GM15510 (cell line): Measurements from ENCODE around the gene DNHD1.

ENCODE experiments used
- POLR2A ChIP-seq: IDR thresholded peaks from 3 replicates; pipeline ENCODE4 v1.6.1; 2011; ENCODE audit warnings: borderline replicate concordance; ENCODE audit not compliant: insufficient read length; ENCODE audit errors: extremely low read depth

The DNHD1 gene

GRCh38 chr11:6613496-6613895 lies 116.4 kb downstream of the DNHD1 start:
- no peak for TF ChIP-seq POLR2A

GRCh38 chr11:6614446-6614845 lies 117.4 kb downstream of the DNHD1 start:
- TF ChIP-seq POLR2A = no peak

GRCh38 chr11:6615046-6615445 lies 118.0 kb downstream of the DNHD1 start:
- no peak for TF ChIP-seq POLR2A

- no peak for TF ChIP-seq POLR2A
Measured at GRCh38 chr11:6615882-6616585, 119.0 kb downstream of the DNHD1 start.

GRCh38 chr11:6616596-6617250 lies 119.6 kb downstream of the DNHD1 start:
- no peak for TF ChIP-seq POLR2A

GRCh38 chr11:6617315-6617781 lies 120.3 kb downstream of the DNHD1 start:
- no peak for TF ChIP-seq POLR2A

GRCh38 chr11:6618117-6619003 lies 121.3 kb downstream of the DNHD1 start:
- TF ChIP-seq POLR2A = no peak

- TF ChIP-seq POLR2A = peak; percentile 71
Measured at GRCh38 chr11:6619004-6619745, 122.1 kb downstream of the DNHD1 start, which contains the start of gene TPP1. TSS of gene TPP1 (minus strand) at chr11:6619422. CDS start at chr11:6619400, 22 bp downstream.

GRCh38 chr11:6620636-6621035 lies 123.6 kb downstream of the DNHD1 start:
- no peak for TF ChIP-seq POLR2A
